Left colon (tissue), 2 donors: ENCODE results near the gene AKIRIN1. TPM values are rescaled to one million over a fixed set of nuclear protein-coding genes. Genes with fewer than 3 reads are reported as not detected.

Experiments used
- total RNA-seq, 2 donors: library from RNA; stranded (reverse); fragmentation: NEBNext Ultra II Directional; extraction: Animal tissue kit (Norgen Biotek cat#: 25700); gene quantifications; one replicate each; pipeline ENCODE4 v1.2.1, GENCODE V29; 2021
- donor health status: DM: no; HTN: no; CAD: no.
- donor health status: DM: yes; HTN: yes; CAD: no.

Gene AKIRIN1
- total RNA-seq, 2 donors from 2014 or later: 51.1 to 59.0 TPM

Other genes with a start within 250 kb of the AKIRIN1 start
- 10 to 100 TPM; 30.7 to 37.9 TPM for gene RRAGC, start 131.5 kb upstream of the AKIRIN1 start, total RNA-seq
- gene MYCBP, start 117.9 kb upstream of the AKIRIN1 start, total RNA-seq: 10 to 100 TPM; 32.7 to 39.3 TPM
- 1 to 10 TPM; 1.2 to 1.4 TPM for gene GJA9, start 109.7 kb upstream of the AKIRIN1 start, total RNA-seq
- gene RHBDL2, start 49.4 kb upstream of the AKIRIN1 start, total RNA-seq: 10 to 100 TPM; 35.1 to 43.3 TPM
- gene NDUFS5, start 35.1 kb downstream of the AKIRIN1 start, total RNA-seq: 100 to 1,000 TPM; 171 to 193 TPM
- gene MACF1, start 213.4 kb downstream of the AKIRIN1 start, total RNA-seq: 100 to 1,000 TPM; 121 to 149 TPM